GM18907 (cell line): ENCODE measurements around the gene MGME1.
"Not testable (repeated sequence)": the region's sequence is repeated elsewhere in the genome, so short reads cannot be mapped to it uniquely, and the experiment has no call there.

Experiments used
- ATAC-seq: cut with Tn5 transposase; IDR thresholded peaks from one replicate; pipeline ENCODE4 v1.9.1; 2021; ENCODE audit warnings: mild to moderate bottlenecking, moderate library complexity; ENCODE audit not compliant: unreplicated experiment

MGME1 gene

DNA sequence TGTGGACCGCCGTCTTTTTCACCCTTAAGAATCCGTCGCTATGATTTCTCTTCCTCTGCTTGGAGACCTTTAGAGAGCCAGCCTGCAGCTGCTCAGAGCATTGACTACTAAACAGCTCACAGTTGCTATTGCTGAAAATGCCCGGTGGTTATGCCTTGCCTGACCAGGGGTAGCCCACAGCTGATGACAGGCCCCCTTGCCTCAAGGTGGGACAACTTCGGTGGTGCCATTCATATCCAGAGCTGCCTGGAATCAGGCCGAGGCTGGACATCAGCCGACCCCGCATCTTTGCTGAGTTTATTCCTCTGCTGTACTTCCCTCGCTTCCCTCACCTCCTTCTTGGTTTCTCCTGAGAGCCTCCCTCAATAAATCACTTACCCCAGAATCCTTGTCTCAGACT lies 49.3 kb downstream of the MGME1 start:
- ATAC-seq, result no peak

DNA sequence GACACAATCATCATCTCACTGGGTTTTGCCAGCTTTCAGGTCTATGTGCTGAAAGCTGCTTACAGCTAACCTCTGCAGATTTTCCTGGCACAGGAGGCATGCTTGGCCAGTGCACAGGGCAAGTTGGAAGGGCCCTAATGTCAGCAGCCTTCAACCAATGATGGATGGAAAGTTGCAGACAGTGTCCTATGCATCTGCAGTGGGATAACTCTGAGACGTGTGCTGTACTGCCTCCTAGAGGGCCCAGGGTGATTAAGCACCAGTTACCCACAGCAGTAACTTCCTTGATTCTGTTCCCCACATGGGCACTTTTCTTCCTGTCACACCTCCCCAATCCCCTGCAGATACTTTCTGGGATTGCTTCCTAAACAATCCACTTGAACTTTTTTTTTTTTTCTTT lies 50.2 kb downstream of the MGME1 start:
- no peak for ATAC-seq

DNA sequence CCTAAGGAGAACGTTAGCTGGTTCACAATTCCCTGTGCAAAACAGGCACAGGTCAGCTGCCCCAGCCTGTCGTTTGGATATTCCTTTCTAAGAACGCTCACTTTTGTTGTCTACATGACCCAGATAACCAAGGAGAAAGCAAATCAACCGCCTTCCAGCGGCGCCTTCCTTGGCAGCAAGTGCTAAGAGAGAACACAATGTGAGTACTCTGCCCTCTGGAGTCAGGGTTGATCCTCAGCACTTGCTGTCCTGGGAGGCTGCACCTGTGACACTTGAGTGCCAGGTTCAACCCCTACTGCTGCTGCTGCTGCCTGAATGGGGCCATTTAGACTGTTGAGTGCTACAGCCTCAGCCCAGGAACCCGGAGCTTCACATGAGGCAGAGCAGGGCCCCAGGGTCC lies 52.1 kb downstream of the MGME1 start:
- ATAC-seq, result no peak

DNA sequence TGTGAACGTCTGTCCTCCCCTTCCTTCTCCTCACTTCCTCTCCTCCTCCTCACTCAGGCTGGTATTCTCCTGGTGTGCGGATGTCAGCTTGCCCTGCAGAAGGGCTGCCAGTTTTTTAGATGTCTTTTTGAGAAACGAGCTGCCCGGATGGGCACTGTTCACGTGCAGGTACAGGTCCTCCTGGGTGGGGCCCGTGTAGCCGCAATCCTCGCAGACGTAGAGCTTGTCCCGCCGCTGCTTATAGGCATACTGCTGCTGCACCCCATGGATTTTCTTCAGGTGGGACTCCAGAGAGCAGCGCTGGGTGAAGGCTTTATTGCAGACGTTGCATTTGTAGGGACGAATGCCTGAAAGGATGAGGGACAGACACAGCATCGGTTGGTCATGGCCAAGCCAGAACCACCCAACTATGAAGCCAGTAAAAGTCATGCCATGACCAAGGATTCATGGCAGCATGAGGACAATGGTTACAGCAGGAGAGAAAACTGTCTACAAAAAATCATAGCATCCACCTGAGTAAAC lies 55.8 kb downstream of the MGME1 start:
- no peak for ATAC-seq

DNA sequence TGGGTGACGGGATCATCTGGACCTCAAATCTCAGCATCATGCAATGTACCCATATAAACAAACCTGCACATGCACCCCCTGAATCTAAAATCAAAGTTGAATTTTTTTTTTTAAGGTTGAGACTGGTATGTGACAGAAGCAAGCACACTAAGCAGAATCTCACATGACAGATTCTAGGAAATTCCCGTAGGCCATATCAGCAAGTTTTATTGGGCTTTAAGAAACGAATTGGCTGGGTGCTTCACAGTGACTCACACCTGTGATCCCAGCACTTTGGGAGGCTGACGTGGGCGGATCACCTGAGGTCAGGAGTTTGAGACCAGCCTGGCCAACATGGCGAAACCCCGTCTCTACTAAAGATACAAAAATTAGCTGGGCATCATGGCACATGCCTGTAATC lies 58.2 kb downstream of the MGME1 start:
- ATAC-seq, result not testable (repeated sequence)

DNA sequence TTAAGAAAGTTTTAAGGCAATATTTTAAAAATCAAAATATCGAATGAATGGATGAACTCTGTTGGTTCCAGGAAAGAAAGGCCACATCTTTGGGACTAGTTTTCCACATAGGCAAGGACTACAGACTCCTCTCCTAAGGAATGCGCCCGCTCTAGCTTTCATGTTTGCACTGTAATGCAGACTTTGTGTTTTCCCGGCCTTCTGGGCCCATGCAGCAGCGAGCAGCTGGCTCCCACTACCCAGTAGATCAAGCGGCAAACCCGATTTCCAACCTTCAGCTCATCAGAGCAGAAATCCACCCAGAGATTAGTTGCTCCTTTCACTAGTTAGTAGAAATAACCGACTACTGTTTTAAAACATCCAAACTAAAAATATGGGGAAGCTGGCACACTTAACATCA lies 61.2 kb downstream of the MGME1 start:
- ATAC-seq, result no peak

DNA sequence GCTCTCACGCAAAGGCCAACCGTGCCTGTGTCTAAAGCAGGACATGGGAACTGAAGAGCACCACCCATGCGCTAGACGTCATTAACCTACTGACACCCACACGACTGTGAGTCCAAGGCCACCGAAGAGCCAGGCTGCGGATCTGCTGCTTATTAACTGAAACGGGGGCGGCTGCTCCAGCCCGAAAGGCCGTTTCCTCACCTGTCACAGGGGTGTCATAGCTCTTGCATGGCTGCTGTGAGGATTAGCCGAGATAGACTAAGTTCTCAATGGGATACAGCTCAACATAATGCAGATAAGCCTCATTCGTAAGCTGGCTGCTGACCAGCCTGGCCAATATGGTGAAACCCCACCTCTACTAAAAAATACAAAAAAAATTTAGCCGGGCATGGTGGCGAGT lies 62.2 kb downstream of the MGME1 start:
- no peak for ATAC-seq

DNA sequence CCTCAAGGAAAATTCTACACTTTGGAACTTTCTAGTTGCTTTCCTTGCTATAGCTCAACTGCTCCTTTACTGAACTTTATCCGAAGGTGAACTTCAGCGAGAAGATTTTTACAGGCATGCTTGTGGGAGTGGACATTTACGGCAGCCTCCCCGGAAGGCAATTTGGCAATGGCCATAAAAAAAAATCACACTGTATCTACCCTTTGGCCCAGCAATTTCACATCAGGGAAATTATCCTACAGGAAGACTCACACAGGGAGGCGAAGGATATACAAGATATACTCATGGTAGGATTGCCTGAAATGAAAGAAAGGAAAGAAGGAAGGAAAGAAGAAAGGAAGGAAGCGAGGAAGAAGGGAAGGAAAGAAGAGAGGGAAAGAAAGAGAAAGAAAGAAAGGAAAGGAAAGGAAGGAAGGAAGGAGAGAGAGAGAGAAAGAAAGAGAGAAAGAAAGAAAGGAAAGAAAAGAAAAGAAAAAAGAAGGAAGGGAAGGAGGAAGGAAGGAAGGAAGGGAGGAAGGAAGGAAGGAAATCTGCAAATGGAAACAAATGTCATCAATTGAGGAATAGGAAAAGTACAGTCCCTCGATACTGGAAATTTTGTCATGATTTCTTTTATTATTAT lies 63.2 kb downstream of the MGME1 start:
- no peak for ATAC-seq

DNA sequence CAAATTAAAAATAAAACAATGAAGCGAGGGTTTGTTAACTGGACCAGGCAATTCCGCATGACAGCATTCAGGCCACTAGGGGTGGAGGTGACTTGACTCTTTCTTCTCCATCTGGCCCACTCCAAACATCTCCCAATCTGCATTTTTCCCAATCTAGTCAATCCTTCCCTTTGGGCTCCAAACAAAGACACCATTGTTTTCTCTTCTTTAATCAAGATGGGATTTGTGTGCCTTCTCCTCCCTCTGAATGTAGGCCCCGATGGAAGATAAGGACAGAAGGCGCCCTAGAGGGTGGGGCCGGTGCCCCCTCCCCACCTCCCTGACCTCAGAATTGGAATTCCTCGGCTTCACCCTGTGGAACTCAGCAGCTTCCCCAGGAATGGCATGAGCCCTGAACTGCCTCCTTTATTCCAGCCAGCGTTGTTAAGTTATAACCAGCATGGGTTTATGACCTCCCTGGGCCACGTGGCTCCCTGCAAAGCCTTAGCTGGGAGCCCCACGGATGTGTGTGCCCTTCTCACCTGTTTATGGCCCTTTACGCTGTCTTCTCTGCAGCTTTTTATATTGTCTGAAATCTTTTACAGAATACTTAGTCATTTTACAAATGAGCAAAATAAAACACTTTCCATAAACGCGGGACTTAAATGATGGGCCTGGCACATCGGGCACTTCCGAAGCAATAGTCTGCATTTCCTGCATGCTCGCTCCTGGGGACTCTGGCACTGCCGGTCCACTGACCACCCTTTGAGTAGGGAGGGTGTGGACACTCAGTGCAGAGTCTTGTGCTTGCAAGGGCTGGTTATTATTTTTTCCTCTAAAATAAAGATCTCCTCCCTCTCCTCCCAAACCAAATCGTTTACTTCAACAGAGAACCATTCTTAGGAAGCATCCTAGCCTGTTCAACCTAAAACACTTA lies 64.4 kb downstream of the MGME1 start:
- ATAC-seq, result no peak

DNA sequence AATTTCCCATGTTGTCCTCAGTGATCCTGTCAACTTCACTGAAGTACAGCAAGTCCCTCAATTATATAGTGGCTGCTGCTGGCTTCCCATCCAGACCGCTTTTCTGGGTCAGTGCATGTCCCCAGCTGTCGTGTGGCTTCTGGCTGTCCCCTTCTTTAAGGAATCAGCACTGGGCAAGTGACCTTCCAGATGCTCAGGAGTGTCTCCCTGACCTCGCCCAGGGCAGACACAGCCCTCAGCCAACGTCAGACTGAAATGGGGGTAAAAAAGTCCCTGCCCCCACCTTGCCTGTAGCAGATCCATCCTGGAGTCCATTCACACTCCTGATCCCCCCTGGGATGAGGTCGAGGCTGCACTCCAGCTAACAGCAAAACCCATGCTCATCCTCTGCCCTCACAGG lies 65.2 kb downstream of the MGME1 start:
- ATAC-seq, result no peak

DNA sequence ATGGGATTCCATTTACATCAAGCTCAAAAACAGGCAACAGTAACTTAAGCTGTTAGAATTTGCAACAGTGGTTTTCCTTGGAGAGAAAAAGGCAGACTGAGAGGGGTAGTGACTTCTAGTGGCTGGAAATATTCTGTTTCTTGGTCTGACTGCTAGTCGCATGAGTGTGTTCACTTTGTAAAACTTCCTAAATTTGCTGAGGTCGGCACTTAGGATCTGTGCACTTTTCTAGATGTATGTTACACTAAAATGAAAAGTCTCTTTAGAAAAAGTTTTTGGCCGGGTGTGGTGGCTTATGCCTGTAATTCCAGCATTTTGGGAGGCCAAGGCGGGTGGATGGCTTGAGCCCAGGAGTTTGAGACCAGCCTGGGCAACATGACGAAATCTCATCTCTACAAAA lies 70.2 kb downstream of the MGME1 start:
- ATAC-seq, result no peak
